HS-5 (cell line): Measurements from ENCODE around the gene TNS3.

Experiments
- DNase-seq: peaks from one replicate; pipeline ENCODE4 v3.0.0-alpha.2; 2012; ENCODE audit warnings: low read depth

Gene TNS3

DNA sequence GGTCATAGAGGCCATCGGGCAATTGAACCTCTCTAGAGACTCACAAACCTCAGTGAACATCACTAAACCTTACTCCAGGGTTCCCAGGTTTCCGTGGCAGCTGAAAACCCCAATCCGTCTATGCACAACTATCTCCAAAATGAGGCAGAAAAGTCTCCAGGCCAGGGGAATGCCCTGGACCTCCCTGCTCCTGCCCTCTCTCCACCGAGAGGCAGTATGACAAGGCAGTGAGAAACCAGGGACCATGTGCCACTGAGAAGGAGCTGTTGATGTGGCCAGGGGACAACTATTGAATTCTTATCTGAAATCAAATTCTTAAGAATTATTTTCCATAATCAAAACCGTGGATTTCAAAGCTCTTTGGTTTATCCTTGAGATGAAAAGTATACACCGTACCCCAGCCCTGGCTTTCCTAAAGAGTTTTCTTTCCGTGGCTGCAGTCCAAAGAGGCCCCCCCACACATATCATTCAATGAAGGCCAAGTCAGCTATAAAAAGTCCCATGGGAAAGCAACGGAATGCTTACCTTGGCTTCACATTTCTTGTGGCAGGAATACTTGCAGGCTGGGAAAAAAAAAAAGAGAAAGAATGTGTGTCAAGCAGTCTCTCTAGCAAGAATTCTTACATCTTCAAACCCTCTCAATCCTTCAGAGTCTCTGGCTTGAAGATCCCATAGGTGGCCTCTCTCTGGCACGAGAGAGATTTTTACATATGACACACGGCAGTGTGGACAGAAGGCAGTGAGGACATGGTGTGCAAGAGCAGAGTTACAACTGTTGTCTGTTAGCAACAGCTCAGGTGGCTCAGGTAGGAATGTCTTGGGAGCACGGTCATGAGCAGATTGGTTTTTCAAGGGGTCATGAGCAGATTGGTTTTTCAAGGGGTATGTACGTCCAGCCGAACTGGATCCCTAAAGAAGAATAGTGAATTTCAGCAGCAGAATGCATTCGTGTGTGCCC, 75.2 kb downstream of the TNS3 start:
- no peak for DNase-seq

DNA sequence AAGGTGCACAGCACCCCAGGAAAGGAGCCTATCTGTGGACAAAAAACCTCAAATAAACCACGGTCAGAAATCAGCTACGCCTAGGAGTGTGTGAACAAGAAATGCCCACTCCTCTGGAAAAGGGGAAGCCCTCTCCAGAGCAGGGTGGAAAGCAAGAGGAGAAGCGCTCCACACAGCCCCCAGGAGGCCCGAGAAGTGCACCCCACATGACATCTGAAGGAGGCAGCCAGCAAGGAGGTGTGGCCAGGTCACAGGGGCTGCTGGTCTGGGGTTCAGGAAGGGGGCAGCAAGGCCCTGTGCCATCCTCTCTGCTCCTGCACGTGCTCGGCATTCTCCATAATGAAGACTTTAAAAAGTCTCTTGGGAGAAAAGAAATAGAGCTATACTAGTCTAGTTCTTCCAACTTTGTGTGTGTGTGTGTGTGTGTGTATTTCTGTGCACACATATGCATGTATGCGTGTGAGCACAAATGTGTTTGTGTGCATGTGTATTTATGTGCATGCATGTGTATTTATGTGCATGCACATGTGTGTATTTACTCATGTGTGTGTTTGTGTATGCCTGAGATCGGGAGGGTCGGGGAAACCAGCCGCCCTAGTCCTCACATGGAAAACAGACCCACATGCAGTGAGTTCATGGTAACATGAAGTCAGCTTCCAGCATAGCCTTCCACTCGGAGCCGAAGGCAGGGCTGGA, 76.5 kb downstream of the TNS3 start:
- no peak for DNase-seq

DNA sequence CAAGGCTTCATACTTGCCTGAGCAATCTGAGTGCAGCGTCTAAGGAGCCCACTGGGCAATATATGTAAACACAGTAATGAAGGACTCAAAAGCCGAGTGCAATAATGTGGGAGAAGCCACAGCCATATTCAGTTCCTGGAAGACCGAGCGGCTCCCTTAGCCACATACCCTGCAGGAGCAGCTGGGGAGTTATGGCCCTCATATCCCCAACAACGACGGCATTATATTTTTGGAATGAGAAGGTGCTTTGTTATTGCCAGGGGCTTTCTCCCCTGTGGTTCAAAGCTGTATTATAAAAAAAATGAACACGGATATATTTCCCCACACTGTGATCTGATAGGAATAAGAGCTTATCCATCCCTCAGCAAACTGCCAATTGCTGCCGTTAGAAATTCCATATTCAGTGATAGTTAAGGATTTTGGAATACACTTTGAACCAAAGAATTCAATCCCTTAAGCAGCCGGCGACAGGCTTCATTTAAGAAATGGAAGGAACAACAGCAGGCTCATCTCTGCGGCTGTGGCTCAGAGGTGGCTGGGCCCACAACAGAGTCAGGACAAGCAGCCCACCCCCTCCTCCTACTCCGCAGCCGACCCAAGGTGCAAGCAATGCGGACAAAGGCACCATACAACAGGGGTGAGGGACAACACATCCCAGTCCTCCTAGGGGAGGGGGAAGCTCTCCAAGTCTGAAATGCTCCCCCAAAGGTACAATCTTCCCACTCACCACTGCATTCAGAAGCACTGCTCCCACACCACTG, 77.2 kb downstream of the TNS3 start:
- DNase-seq = no peak

DNA sequence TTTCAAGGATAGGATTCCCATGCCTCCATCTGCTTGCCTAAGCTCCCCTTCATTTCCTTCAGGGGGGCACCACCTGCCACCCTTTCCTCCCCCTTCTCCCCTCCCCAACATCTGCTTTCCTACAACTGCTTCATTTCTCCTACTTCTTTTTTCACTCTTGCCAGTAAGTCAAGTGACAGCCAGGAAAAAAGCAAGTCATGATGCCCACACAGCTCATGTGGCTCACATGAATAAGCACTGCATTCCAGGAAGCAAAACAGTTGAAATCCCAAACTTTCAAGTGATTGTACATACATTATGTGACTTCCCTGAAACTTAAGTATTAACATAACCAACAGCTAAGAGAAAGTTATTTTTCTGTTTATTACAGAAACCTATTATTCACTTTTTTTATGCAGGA, 78.6 kb downstream of the TNS3 start:
- peak; percentile 13 for DNase-seq

DNA sequence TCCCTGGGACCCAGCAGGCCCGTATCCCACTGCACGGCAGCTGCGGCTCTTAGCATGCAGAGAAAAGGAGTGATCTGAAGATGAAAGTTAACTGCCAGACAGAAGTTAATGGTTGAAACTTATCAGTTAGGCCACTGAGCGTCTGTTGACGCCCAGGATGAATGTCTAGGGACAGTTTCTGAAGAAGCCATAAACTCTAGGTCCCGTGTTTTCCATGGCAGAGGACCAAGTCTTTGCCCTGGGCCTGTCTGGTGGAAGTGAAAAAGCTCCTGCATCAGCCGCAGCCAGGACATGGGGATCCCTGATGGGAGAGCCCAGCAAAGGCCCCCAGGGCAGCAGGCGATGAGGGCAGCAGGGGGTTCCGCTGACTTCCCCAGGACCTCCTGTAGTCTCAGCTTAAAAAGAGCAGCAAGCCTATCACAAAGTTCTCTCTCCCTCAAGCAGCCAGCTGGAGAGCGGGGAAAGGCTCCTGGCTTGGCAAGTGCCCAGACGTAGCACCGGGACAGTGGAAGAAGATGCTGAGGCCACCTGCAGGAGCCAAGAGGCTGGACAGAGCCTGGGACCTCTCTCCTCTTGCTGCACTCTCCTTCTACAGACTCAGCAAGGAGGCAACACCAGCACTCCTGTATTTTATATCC, 79.6 kb downstream of the TNS3 start:
- no peak for DNase-seq

DNA sequence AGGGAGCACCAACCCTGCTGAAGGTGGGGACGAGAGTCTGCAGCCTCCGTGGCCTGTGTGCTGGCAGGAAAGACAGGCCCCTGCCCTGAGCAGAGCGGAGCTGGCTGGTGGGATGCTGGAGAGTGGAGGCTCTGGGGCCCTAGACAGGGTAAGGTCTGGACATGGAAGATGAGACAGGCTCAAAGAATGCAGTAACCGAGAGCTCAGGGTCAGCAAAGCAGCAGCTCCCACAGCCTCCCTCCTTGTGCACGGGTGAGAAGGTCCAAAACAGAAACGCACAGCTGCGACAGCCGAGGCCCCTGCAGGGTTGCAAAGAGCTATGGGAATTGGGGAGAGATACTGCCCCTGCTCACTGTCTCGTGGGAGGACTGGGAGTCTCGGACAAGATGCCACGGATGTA, 80.5 kb downstream of the TNS3 start:
- no peak for DNase-seq

DNA sequence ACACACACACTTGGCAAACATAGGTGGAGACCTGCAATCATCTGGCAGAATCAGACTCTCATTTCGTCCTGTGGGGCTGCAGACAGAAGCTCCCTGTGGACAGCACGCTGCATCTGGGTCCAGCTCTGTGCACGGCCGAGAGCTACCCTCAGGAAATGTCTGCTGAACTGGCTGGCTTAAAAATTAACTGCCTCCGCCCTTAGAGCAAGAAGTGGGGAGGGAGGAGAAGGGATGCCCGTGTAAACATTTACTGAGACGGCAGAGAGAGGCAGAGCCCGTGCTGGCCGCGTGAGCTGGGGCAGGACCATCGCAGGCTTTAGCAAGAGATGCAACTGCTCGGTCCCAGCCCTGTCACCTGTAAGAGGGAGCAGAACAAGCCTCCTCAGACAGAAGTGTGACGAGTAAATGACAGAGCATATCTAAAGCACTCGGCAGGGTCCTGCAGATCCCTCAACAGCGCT, 81.8 kb downstream of the TNS3 start:
- no peak for DNase-seq

DNA sequence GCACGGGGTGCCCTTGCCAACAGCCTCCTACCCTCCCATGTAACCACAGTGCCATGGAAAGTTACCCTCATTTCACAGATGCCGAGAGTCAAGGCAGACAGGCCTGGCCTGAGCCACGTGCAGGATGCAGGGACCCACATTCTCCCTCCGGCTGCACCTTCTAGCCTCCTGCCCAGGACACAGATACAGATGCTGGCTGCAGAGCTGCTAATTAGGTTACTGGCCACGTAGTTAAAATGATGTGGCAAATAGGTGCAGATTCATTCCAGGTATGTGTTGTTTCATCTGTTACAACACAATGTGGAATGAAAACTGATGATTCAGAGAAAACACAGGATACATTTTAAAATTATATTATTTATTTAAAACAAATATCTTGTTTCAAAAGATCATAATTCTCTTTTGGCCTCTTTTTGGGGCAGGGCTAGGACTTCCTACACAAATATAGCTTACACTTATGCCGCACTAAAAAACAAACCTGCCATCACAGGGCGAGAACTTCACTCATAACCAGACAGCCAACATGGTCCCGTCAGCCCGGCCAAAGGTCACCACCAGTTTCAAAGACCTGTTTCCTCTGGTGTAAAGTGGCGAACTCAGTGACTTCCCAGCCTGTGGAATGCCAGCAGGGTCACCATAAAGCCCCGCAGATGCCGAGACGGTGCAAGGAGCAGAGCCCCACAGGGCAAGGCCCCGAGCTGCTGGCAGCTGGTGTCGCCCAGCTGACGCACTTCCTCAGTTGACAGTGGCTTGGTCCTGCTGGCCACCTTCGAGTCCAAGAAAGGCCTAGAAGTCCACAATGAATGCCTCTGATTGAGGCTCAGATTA, 83.5 kb downstream of the TNS3 start:
- DNase-seq = no peak

DNA sequence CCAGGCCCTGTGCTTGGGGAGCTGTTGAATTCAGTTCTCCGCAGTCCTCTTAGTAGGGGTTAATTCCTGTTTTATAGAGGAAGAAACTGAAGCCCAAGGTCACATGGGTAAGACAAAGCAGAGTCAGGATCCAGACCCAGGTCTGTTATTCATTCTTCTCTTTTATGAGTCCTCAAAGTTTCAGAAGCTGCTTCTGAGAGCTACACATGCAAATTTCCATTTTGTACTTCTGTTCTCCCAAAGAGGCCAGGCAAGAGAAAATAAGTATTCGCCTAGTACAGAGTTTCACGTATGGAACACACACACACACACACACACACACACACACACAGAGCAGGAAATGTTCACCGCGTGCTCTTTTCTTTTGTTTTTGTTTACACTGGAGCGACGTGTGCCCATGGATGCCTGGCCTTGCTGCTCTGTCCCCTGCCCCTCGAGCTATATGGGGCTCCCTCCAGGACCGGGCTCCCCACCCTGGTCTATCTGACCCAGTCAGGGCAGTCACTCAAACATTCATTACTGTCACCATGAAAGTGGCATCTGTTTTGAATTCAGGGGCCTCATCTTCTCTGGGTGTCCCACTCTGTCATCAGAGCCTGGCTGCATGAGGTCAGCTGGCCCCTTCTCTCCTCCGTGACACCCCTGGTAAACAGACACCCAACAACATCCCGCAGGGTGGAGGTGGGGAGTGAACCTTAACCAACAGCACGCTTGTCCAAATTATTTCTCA, 84.4 kb downstream of the TNS3 start:
- DNase-seq = no peak

DNA sequence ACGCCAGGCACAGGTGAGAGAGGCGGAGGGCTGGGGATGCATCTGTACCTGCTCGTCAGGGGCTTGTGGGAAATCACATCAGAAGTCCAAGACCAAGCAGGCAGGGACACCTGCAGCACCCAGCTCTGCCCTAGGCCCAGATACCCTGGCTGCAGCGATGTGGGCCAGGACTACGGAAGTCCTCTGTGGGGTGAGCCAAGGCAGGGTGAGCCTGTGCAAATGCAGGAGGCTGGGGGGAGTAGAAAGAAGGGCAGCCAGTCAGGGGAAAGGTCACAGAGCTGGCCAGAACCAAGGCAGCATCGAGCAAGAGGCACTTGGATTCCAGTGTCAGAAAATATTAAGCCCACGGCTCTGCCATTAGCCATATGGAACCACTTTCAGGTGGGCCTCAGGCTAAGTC, 85.2 kb downstream of the TNS3 start:
- no peak for DNase-seq

DNA sequence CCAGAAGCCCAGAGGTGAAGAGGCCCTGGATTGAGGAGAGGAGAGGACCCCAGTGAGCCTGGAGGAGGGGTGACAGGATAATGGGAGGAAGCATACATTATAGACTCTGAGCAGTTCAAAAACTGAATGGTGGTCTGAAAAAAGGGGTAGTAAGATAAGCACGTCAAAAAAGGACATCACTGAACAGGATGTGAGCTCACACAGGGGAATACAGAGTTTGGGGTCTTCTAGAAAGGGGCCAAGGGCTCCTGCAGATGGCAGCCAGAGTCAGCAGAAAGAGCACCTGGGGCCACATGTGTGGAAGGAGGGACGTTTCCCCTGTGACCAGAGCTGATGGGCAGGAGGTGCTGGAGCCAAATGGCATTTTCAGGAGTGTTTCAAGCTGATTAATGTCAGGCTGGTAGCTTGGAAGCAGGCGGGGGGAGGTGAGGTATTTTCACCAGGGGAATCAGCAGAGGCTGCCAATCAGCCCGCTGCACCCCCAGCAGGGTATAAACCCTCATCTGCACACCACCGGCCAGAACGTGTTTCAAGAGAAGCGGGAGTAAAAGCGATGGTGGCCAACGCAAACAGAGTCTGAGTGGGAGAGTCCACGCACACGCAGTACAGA, 85.8 kb downstream of the TNS3 start:
- no peak for DNase-seq

DNA sequence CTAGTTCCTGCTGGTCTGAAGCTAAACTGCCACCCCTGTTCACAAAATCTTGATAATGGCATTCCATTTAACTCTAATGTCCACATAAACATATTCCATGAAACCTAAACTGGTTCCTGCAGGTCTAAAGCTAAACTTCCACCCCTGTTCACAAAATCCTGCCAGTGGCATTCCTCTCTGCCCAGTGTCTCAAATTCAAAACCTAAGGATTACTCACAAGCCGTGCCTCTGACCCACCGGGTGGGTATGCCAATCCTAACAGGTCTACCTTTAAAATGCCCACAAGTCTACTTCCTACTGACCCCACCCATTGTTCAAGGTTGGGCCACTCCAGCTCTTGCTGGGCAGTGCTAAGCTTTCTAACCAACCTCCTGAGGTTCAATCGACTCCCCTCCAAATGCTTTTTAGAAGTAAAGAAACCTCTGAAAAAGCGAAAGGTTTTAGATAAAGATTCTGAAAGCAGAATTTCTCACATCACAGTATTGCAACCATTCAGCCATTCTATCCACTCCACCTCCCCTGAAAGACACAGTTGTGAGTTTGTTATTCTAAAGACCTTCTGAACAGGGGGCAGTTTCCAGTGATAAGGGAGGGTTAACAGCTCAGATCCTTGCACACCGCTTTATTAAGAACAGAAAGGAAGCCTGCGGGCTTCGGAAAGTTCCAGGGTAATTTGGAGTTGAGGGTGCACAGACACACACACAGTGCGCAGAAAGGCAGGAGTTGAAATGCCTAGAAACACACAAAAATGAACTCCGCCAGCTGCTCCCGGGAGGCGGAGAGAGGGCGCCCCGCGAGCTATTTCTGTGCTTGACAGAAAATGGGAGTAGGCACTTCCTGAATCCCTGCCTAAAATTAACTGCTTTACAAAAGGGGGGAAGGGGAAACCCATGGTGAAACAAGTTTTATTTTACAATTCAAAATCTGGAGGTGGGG, 87.7 kb downstream of the TNS3 start:
- DNase-seq = no peak

DNA sequence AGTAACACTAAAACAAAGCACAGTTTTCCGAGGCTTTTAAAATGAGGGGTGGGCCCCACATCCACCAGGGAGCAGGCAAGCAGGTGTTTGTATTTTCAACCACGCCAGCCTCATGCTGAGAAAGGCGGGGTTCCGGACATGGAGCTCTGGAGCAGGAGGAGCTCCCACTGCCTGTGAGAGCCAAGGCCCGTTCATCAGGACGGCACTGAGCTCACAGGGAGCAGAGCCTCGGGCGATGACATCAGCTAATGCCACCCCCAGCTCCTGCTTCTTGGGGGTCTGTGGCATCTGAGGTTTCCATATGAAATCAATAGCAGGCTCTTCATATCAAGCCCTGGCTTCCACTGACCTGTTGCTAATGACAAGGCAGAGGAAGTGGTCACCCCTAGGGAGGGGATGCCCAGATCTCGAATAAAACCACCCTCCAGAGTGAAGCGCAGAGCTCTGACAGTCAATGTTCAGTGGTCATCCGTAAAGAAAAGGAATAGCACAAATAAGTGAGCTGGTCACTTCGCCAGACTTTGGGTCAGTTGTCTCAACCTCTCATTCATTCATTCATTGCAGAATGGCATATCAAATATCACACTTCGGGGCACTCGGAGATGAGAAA, 89.1 kb downstream of the TNS3 start:
- DNase-seq = no peak

DNA sequence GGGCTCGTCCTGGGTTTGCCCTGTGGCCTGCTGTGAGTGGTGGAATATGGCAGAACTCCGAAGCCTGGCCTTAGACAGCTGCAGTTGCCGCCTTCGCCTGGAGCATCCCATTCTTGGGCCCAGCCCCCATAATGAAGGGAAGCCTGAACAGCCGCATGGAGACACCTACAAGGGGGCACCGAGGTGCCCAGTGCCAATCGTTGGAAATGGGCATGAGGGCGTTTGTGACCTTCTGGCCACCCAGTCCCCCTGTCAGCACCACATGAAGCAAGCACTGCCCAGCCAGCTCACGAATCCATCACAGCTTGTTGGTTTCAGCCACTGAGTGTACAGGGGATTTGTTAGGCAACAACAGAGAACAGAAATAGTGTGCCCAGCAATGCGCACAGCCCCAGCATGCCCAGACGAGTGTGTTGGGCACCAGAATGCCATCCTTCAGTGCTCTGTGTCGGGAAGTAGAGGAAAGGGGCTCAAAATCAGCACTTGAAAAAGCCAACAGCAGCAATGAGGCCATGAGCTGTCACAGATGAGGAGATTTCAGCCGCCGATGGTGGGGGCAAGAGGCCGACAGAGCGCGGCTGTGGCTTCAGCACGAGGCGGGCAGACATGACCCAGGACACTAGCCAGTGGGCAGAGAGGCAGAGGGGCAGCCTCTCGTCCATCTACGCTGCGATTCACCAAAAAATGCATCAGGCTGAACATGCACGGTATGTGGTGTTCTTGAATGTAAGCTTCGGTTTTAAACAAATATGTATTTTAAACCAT, 91.2 kb downstream of the TNS3 start:
- no peak for DNase-seq

DNA sequence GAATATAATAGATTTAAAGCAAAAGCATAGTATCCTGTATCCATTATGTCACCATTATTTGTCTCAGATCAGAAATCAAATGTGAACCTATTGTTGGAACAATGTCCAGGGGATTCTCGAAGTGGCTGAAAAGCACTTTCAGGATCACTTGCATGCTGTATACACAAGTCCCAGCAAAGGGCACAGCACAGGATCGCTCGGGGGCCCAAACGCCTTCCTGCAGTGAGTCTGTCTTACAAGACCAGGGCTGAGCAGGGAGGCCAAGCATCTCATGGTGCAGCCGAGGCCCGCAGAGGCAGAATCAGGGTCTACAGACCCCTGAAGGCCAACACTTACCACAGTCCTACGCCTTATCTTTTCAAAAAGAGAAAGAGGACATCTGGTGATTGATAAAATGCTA, 92.3 kb downstream of the TNS3 start:
- DNase-seq = no peak

DNA sequence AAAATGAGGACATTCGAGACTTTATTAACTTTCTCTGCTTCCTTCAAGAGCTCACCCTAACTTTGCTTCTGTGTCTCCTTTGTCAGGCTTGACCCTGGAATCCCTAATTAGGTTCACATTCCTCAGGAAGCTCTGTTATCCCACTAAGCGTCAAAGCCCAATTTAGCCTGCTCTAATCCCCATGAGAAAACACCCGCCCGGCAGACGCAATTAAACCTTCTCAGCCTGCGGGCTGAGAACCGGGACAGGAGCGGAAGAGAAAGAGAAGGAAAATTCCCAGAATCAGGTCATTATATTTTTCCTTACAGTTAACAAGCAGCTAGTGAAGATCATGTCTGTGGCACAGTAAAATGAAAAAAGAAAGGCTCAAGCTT, 93.0 kb downstream of the TNS3 start:
- no peak for DNase-seq

DNA sequence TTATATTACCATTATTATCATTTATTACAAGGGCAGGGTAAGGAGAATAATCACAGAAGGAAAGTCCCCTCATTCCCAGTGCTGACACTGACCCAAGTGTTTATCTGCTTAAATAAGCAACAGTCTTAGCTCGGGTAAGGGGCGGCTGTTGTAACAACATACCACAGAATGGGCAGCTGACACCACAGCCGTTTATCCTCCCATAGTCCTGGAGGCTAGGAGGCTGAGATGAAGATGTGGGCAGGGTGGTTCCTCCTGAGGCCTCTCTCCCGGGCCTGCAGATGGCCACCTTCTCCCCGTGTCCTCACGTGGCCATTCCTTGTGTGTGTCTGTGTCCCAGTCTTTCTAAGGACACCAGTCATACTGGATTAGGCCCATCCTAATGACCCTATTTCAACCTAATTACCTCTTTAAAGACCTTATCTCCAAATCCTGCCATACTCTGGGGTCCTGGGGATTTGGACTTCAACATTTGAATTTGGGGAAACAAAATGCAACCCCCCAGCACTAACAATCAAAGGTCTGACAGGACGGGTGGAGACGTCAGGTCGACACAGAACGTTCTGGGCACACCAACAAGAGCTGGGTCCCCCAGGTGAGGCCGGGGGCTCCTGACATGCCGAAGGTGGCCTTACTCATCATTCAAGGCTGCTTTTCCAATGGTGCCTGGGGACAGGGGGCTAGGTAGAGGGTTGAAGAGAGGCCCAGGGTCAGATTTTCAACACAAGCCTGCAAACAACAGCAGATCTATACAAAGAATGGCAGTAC, 93.5 kb downstream of the TNS3 start:
- DNase-seq = no peak
